ENCODE results near the gene VAMP5. TPM values are rescaled to one million over a fixed set of nuclear protein-coding genes. Genes with fewer than 3 reads are reported as not detected.

Gene VAMP5
- total and polyA plus RNA-seq, 10 of the 15 experiments (the other 5 are each of a cell fraction or from before 2014, with no cell fraction given) = 3.8 to 52.7 (median 24.1) TPM

GRCh38 chr2:85561280-85562212, 22.7 kb upstream of the VAMP5 start, which contains the start of gene GGCX (continued):
- no peak for TF ChIP-seq YBX1 (IDR thresholded peaks at IDR 0.05)
- no peak for TF ChIP-seq NRF1 (conservative IDR thresholded peaks at IDR 0.05; ENCODE audit: low read depth, low read length)
- TF ChIP-seq JUNB (IDR thresholded peaks at IDR 0.05) = peak; percentile 89
- no peak for TF ChIP-seq MYB (IDR thresholded peaks at IDR 0.05; ENCODE audit: borderline replicate concordance, low read depth, low read length)
- TF ChIP-seq NFYA (IDR thresholded peaks at IDR 0.05; ENCODE audit: borderline replicate concordance, low read depth, low read length) = no peak
- TF ChIP-seq ESRRA (IDR thresholded peaks at IDR 0.05; ENCODE audit: low read length) = no peak
- TF ChIP-seq ZNF384 (IDR thresholded peaks at IDR 0.05; ENCODE audit: borderline replicate concordance, low read depth, low read length) = no peak
- TF ChIP-seq BMI1 (IDR thresholded peaks at IDR 0.05; ENCODE audit: borderline replicate concordance) = no peak
- no peak for TF ChIP-seq CTCF (IDR thresholded peaks at IDR 0.05 in 2 of 3, conservative IDR thresholded peaks at IDR 0.05 in 1 of 3; ENCODE audit: control insufficient read depth in 2 of 3, extremely low read depth in 1 of 3, insufficient read depth in 1 of 3, low read depth in 3 of 3, low read length in 3 of 3)
- no peak for TF ChIP-seq CUX1 (IDR thresholded peaks at IDR 0.05; ENCODE audit: insufficient replicate concordance, low read depth, low read length)
- no peak for TF ChIP-seq MLLT1 (IDR thresholded peaks at IDR 0.05)
- no peak for TF ChIP-seq GABPA (IDR thresholded peaks at IDR 0.05; ENCODE audit: low read depth)
- TF ChIP-seq MEF2A (IDR thresholded peaks at IDR 0.05; ENCODE audit: insufficient read depth, low read depth, low read length) = no peak
- no peak for TF ChIP-seq ZNF592 (IDR thresholded peaks at IDR 0.05)

Measured in GM12878 (cell line).